ENCODE data around the gene IRF9.

Gene IRF9

DNA sequence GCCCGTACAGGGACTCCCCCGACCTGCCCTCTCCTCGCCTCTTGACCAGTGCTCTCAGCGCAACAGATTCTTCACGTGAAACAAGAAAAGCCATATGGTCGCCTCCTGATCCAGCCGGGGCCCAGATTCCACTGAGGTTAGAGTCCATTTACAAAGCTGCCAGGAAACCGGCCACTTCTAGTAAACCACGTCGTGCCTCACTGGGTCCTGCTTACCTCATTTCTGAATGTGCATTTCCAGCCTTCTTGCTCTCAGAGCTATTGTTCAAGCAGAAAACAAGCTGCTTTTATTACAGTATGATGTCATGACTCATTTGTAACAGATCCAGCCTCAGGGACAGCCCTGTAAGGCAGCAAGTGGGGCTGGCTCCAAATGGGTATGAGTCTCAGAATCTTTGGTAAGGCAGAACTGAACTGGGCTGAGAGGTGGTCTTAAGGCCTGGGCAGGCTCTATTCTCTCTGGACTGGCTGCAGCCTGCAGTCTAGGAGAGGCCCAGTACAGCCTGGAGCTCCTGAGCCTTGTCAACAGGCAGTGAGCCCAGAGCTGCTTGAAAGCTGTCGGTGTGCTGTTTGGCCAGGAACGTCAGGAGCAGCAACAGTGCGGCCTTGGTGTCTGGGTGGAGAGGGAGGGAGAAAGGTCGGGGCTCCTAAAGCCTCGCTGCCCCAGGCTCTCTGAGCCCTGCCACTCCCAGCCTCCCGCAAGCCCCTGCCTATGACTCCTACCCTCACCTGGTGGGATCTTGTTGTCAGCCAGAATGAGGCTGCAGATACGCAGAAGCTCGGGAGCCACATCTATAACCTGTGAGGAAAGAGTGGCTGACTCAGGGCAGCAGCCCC lies 19.1 kb downstream of the IRF9 start (continued):
- TF ChIP-seq, protein P1, sequence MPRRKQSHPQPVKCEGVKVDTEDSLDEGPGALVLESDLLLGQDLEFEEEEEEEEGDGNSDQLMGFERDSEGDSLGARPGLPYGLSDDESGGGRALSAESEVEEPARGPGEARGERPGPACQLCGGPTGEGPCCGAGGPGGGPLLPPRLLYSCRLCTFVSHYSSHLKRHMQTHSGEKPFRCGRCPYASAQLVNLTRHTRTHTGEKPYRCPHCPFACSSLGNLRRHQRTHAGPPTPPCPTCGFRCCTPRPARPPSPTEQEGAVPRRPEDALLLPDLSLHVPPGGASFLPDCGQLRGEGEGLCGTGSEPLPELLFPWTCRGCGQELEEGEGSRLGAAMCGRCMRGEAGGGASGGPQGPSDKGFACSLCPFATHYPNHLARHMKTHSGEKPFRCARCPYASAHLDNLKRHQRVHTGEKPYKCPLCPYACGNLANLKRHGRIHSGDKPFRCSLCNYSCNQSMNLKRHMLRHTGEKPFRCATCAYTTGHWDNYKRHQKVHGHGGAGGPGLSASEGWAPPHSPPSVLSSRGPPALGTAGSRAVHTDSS (tag by site-specific recombination; IDR thresholded peaks at IDR 0.05): no peak
- TF ChIP-seq, protein P2, sequence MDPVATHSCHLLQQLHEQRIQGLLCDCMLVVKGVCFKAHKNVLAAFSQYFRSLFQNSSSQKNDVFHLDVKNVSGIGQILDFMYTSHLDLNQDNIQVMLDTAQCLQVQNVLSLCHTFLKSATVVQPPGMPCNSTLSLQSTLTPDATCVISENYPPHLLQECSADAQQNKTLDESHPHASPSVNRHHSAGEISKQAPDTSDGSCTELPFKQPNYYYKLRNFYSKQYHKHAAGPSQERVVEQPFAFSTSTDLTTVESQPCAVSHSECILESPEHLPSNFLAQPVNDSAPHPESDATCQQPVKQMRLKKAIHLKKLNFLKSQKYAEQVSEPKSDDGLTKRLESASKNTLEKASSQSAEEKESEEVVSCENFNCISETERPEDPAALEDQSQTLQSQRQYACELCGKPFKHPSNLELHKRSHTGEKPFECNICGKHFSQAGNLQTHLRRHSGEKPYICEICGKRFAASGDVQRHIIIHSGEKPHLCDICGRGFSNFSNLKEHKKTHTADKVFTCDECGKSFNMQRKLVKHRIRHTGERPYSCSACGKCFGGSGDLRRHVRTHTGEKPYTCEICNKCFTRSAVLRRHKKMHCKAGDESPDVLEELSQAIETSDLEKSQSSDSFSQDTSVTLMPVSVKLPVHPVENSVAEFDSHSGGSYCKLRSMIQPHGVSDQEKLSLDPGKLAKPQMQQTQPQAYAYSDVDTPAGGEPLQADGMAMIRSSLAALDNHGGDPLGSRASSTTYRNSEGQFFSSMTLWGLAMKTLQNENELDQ (tag by site-specific recombination; IDR thresholded peaks at IDR 0.05; ENCODE audit: low read depth): no peak
- TF ChIP-seq ZNF366 (tag by site-specific recombination; conservative IDR thresholded peaks at IDR 0.05) (peak; percentile 67), SP2 (tag by site-specific recombination; IDR thresholded peaks at IDR 0.05) (no peak), ZNF223 (tag by site-specific recombination; IDR thresholded peaks at IDR 0.05) (no peak), ZNF132 (tag by site-specific recombination; IDR thresholded peaks at IDR 0.05; ENCODE audit: borderline replicate concordance) (no peak), HOXA7 (CRISPR knock-in tag; IDR thresholded peaks at IDR 0.05; ENCODE audit: borderline replicate concordance) (no peak), FEZF1 (tag by site-specific recombination; IDR thresholded peaks at IDR 0.05) (peak; percentile 99), RBAK (tag by site-specific recombination; IDR thresholded peaks at IDR 0.05) (no peak), ZNF558 (tag by site-specific recombination; IDR thresholded peaks at IDR 0.05) (no peak), ZNF19 (tag by site-specific recombination; IDR thresholded peaks at IDR 0.05; ENCODE audit: low read depth) (no peak), BCL11B (tag by site-specific recombination; IDR thresholded peaks at IDR 0.05; ENCODE audit: low read depth) (no peak), ZNF341 (tag by site-specific recombination; IDR thresholded peaks at IDR 0.05; ENCODE audit: low read depth) (no peak), EGR2 (tag by site-specific recombination; IDR thresholded peaks at IDR 0.05; ENCODE audit: low read depth) (no peak), SETDB1 (IDR thresholded peaks at IDR 0.05; ENCODE audit: insufficient read length, low read length) (no peak), OVOL3 (tag by site-specific recombination; IDR thresholded peaks at IDR 0.05) (no peak), REPIN1 (tag by site-specific recombination; IDR thresholded peaks at IDR 0.05; ENCODE audit: low read depth) (no peak), ZNF585B (tag by site-specific recombination; IDR thresholded peaks at IDR 0.05) (no peak), ZNF433 (tag by site-specific recombination; IDR thresholded peaks at IDR 0.05; ENCODE audit: low read depth) (no peak), KLF10 (tag by site-specific recombination; IDR thresholded peaks at IDR 0.05) (no peak), ZNF776 (tag by site-specific recombination; IDR thresholded peaks at IDR 0.05; ENCODE audit: borderline replicate concordance) (no peak), ZNF214 (tag by site-specific recombination; IDR thresholded peaks at IDR 0.05; ENCODE audit: borderline replicate concordance) (no peak), ZNF155 (tag by site-specific recombination; IDR thresholded peaks at IDR 0.05) (no peak), ZNF548 (tag by site-specific recombination; IDR thresholded peaks at IDR 0.05) (no peak), ZNF112 (tag by site-specific recombination; IDR thresholded peaks at IDR 0.05) (no peak), ZNF654 (tag by site-specific recombination; IDR thresholded peaks at IDR 0.05; ENCODE audit: low read depth) (no peak), SP7 (tag by site-specific recombination; IDR thresholded peaks at IDR 0.05) (peak; percentile 71), ZNF169 (tag by site-specific recombination; IDR thresholded peaks at IDR 0.05) (no peak)
- TF ChIP-seq, protein P3, sequence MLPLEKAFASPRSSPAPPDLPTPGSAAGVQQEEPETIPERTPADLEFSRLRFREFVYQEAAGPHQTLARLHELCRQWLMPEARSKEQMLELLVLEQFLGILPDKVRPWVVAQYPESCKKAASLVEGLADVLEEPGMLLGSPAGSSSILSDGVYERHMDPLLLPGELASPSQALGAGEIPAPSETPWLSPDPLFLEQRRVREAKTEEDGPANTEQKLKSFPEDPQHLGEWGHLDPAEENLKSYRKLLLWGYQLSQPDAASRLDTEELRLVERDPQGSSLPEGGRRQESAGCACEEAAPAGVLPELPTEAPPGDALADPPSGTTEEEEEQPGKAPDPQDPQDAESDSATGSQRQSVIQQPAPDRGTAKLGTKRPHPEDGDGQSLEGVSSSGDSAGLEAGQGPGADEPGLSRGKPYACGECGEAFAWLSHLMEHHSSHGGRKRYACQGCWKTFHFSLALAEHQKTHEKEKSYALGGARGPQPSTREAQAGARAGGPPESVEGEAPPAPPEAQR (tag by site-specific recombination; IDR thresholded peaks at IDR 0.05): no peak
- TF ChIP-seq, protein P4, sequence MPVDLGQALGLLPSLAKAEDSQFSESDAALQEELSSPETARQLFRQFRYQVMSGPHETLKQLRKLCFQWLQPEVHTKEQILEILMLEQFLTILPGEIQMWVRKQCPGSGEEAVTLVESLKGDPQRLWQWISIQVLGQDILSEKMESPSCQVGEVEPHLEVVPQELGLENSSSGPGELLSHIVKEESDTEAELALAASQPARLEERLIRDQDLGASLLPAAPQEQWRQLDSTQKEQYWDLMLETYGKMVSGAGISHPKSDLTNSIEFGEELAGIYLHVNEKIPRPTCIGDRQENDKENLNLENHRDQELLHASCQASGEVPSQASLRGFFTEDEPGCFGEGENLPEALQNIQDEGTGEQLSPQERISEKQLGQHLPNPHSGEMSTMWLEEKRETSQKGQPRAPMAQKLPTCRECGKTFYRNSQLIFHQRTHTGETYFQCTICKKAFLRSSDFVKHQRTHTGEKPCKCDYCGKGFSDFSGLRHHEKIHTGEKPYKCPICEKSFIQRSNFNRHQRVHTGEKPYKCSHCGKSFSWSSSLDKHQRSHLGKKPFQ (tag by site-specific recombination; IDR thresholded peaks at IDR 0.05): no peak
- TF ChIP-seq, protein P5, sequence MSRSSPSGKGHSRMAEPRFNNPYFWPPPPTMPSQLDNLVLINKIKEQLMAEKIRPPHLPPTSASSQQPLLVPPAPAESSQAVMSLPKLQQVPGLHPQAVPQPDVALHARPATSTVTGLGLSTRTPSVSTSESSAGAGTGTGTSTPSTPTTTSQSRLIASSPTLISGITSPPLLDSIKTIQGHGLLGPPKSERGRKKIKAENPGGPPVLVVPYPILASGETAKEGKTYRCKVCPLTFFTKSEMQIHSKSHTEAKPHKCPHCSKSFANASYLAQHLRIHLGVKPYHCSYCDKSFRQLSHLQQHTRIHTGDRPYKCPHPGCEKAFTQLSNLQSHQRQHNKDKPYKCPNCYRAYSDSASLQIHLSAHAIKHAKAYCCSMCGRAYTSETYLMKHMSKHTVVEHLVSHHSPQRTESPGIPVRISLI (tag by site-specific recombination; IDR thresholded peaks at IDR 0.05): no peak
- TF ChIP-seq, protein P6, sequence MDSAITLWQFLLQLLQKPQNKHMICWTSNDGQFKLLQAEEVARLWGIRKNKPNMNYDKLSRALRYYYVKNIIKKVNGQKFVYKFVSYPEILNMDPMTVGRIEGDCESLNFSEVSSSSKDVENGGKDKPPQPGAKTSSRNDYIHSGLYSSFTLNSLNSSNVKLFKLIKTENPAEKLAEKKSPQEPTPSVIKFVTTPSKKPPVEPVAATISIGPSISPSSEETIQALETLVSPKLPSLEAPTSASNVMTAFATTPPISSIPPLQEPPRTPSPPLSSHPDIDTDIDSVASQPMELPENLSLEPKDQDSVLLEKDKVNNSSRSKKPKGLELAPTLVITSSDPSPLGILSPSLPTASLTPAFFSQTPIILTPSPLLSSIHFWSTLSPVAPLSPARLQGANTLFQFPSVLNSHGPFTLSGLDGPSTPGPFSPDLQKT (IDR thresholded peaks at IDR 0.05; ENCODE audit: borderline replicate concordance, low read depth, low read length): no peak
